ENCODE results near the gene NTN1. TPM values are rescaled to one million over a fixed set of nuclear protein-coding genes. Genes with fewer than 3 reads are reported as not detected.

NTN1 gene
- total and polyA plus RNA-seq, 2 of the 13 experiments (the other 11 are each of a cell fraction or from before 2014, with no cell fraction given), result 0.04 to 0.05 TPM

DNA sequence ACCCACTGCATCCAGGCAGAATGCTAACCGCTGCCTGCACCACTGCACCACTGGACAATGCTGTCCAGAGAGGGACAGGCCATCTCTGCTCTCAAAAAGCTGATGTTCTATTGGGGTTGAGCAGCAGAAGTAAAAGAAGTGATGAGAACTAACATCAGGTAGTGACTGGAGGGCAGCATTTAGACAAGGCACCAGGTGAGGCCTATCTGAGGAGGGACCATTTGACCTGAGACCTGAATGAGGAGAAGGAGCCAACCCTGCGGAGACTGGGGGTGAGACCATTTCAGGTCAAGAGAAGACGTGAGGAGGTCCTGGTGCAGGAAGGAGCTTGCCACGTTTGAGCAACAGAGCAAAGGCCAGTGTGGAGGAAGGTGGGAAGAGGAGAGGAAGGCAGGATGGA, 34.0 kb downstream of the NTN1 start (continued):
- TF ChIP-seq, protein P1, sequence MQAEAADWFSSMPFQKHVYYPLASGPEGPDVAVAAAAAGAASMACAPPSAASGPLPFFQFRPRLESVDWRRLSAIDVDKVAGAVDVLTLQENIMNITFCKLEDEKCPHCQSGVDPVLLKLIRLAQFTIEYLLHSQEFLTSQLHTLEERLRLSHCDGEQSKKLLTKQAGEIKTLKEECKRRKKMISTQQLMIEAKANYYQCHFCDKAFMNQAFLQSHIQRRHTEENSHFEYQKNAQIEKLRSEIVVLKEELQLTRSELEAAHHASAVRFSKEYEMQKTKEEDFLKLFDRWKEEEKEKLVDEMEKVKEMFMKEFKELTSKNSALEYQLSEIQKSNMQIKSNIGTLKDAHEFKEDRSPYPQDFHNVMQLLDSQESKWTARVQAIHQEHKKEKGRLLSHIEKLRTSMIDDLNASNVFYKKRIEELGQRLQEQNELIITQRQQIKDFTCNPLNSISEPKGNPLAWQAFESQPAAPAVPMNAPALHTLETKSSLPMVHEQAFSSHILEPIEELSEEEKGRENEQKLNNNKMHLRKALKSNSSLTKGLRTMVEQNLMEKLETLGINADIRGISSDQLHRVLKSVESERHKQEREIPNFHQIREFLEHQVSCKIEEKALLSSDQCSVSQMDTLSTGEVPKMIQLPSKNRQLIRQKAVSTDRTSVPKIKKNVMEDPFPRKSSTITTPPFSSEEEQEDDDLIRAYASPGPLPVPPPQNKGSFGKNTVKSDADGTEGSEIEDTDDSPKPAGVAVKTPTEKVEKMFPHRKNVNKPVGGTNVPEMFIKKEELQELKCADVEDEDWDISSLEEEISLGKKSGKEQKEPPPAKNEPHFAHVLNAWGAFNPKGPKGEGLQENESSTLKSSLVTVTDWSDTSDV (CRISPR knock-in tag; IDR thresholded peaks at IDR 0.05), result no peak

DNA sequence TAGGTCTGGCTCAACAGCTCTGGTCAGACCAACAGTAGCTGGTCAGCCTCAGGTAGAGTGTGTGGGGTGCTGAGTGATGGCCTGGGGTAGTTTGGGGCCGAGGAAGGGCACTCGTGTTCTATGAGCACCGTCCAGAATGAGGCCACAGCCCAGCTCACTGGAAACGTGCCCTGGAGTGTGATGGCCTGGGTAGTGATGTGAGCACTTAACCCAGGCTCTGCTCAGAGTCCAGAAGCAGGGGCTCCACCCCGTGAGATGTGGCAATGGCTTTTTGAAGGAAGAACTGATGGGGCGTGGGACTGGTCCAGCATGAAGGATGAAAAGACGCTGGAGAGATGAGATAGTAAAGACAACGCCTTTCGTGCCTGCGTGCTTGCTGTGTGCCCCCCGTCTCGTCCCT, 35.3 kb downstream of the NTN1 start:
- Histone ChIP-seq H3K4me1 (ENCODE audit: insufficient read depth, low read length) (peaks cover 17% of the 10 kb centered on the region), H3K9me3 (ENCODE audit: low read length) (no peaks in the 10 kb centered on the region), H3K79me2 (ENCODE audit: insufficient read depth, low read length) (no peaks in the 10 kb centered on the region), H3K9ac (ENCODE audit: insufficient read depth, low read depth, low read length) (no peak overlapping the region), H3K4me3 (replicated peaks in 1 of 3; ENCODE audit: insufficient read depth in 1 of 3, low read depth in 2 of 3, low read length in 3 of 3) (no peak overlapping the region), H3K4me2 (ENCODE audit: low read depth, low read length) (no peak overlapping the region), H3K27me3 (ENCODE audit: control insufficient read depth in 1 of 2, insufficient read depth in 2 of 2, low read length in 2 of 2) (peaks cover 0 to 53% of the 10 kb centered on the region in 2 experiments; a peak in 3 of 5 replicates), H3K27ac (ENCODE audit: extremely low read length, insufficient read depth, low read length) (no peak overlapping the region), H4K20me1 (ENCODE audit: insufficient read depth, low read length) (no peaks in the 10 kb centered on the region), H2AFZ (ENCODE audit: low read length) (no peak overlapping the region), H3K36me3 (replicated peaks in 1 of 2; ENCODE audit: control insufficient read depth in 1 of 2, insufficient read depth in 2 of 2, low read length in 2 of 2) (no peaks in the 10 kb centered on the region)
- DNase-seq (ENCODE audit: low spot score) (no peak), ATAC-seq (no peak; the same call in 2 of the 3 replicates), FAIRE-seq (no peak)
- in situ Hi-C loops (cut with HindIII; ENCODE audit: extremely low pct_ligation_motif_present, low pct_unique_long_range_greater_than_20kb) (no loop called here), intact Hi-C loops (cut with micrococcal nuclease; ENCODE audit: unreplicated experiment) (no loop called here)
- 21% methylated on average over 7 of the region's 12 CpGs for WGBS (ENCODE audit: low lambda C conversion rate)
- POLR2A ChIA-PET, result no interaction called here
- CTCF ChIA-PET (ENCODE audit: low intra/inter-chr PET ratio, low total read pairs), result no interaction called here
- BruUV-seq (replicated peaks), result no TSS peak
- TF ChIP-seq TGIF2 (CRISPR knock-in tag; IDR thresholded peaks at IDR 0.05), result no peak
- TF ChIP-seq, protein P2, sequence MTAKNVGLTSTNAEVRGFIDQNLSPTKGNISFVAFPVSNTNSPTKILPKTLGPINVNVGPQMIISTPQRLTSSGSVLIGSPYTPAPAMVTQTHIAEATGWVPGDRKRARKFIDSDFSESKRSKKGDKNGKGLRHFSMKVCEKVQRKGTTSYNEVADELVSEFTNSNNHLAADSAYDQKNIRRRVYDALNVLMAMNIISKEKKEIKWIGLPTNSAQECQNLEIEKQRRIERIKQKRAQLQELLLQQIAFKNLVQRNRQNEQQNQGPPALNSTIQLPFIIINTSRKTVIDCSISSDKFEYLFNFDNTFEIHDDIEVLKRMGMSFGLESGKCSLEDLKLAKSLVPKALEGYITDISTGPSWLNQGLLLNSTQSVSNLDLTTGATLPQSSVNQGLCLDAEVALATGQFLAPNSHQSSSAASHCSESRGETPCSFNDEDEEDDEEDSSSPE (CRISPR knock-in tag; IDR thresholded peaks at IDR 0.05), result no peak
- TF ChIP-seq, protein P3, sequence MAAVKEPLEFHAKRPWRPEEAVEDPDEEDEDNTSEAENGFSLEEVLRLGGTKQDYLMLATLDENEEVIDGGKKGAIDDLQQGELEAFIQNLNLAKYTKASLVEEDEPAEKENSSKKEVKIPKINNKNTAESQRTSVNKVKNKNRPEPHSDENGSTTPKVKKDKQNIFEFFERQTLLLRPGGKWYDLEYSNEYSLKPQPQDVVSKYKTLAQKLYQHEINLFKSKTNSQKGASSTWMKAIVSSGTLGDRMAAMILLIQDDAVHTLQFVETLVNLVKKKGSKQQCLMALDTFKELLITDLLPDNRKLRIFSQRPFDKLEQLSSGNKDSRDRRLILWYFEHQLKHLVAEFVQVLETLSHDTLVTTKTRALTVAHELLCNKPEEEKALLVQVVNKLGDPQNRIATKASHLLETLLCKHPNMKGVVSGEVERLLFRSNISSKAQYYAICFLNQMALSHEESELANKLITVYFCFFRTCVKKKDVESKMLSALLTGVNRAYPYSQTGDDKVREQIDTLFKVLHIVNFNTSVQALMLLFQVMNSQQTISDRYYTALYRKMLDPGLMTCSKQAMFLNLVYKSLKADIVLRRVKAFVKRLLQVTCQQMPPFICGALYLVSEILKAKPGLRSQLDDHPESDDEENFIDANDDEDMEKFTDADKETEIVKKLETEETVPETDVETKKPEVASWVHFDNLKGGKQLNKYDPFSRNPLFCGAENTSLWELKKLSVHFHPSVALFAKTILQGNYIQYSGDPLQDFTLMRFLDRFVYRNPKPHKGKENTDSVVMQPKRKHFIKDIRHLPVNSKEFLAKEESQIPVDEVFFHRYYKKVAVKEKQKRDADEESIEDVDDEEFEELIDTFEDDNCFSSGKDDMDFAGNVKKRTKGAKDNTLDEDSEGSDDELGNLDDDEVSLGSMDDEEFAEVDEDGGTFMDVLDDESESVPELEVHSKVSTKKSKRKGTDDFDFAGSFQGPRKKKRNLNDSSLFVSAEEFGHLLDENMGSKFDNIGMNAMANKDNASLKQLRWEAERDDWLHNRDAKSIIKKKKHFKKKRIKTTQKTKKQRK (IDR thresholded peaks at IDR 0.05; ENCODE audit: low read length), result no peak
- no peak for TF ChIP-seq NONO (IDR thresholded peaks at IDR 0.05)
- no peak for TF ChIP-seq NONO (CRISPR knock-in tag; conservative IDR thresholded peaks at IDR 0.05)
- no peak for TF ChIP-seq ZNF30 (CRISPR knock-in tag; IDR thresholded peaks at IDR 0.05)
- TF ChIP-seq HOXA3 (CRISPR knock-in tag; IDR thresholded peaks at IDR 0.05), result no peak
- no peak for TF ChIP-seq KLF13 (CRISPR knock-in tag; IDR thresholded peaks at IDR 0.05)
- TF ChIP-seq TMF1 (CRISPR knock-in tag; IDR thresholded peaks at IDR 0.05; ENCODE audit: low read depth), result no peak
- no peak for TF ChIP-seq PCBP1 (IDR thresholded peaks at IDR 0.05; ENCODE audit: borderline replicate concordance, low read depth, low read length)
- no peak for TF ChIP-seq ZNF569 (CRISPR knock-in tag; IDR thresholded peaks at IDR 0.05; ENCODE audit: borderline replicate concordance)
- TF ChIP-seq ZNF263 (CRISPR knock-in tag; IDR thresholded peaks at IDR 0.05), result no peak
- TF ChIP-seq GATAD1 (CRISPR knock-in tag; IDR thresholded peaks at IDR 0.05), result no peak
- TF ChIP-seq PTBP1 (IDR thresholded peaks at IDR 0.05; ENCODE audit: low read depth, low read length, poor library complexity, severe bottlenecking), result no peak
- TF ChIP-seq, protein P4, sequence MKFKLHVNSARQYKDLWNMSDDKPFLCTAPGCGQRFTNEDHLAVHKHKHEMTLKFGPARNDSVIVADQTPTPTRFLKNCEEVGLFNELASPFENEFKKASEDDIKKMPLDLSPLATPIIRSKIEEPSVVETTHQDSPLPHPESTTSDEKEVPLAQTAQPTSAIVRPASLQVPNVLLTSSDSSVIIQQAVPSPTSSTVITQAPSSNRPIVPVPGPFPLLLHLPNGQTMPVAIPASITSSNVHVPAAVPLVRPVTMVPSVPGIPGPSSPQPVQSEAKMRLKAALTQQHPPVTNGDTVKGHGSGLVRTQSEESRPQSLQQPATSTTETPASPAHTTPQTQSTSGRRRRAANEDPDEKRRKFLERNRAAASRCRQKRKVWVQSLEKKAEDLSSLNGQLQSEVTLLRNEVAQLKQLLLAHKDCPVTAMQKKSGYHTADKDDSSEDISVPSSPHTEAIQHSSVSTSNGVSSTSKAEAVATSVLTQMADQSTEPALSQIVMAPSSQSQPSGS (CRISPR knock-in tag; IDR thresholded peaks at IDR 0.05), result no peak

All from HepG2 (cell line).